ENCODE measurements around the gene PCYT1B.

- TF ChIP-seq CTCF (tag by site-specific recombination; IDR thresholded peaks at IDR 0.05) (no peak), TRIM28 (IDR thresholded peaks at IDR 0.05; ENCODE audit: borderline replicate concordance, low read length) (no peak), REST (tag by site-specific recombination; IDR thresholded peaks at IDR 0.05) (no peak), GLI2 (tag by site-specific recombination; IDR thresholded peaks at IDR 0.05; ENCODE audit: borderline replicate concordance, low read depth) (no peak), ZBTB10 (tag by site-specific recombination; IDR thresholded peaks at IDR 0.05) (no peak), ZNF335 (tag by site-specific recombination; conservative IDR thresholded peaks at IDR 0.05) (no peak), KLF16 (tag by site-specific recombination; IDR thresholded peaks at IDR 0.05) (no peak), ZNF311 (tag by site-specific recombination; IDR thresholded peaks at IDR 0.05; ENCODE audit: borderline replicate concordance) (no peak), YY1 (tag by site-specific recombination; IDR thresholded peaks at IDR 0.05) (no peak)
- TF ChIP-seq, protein P1, sequence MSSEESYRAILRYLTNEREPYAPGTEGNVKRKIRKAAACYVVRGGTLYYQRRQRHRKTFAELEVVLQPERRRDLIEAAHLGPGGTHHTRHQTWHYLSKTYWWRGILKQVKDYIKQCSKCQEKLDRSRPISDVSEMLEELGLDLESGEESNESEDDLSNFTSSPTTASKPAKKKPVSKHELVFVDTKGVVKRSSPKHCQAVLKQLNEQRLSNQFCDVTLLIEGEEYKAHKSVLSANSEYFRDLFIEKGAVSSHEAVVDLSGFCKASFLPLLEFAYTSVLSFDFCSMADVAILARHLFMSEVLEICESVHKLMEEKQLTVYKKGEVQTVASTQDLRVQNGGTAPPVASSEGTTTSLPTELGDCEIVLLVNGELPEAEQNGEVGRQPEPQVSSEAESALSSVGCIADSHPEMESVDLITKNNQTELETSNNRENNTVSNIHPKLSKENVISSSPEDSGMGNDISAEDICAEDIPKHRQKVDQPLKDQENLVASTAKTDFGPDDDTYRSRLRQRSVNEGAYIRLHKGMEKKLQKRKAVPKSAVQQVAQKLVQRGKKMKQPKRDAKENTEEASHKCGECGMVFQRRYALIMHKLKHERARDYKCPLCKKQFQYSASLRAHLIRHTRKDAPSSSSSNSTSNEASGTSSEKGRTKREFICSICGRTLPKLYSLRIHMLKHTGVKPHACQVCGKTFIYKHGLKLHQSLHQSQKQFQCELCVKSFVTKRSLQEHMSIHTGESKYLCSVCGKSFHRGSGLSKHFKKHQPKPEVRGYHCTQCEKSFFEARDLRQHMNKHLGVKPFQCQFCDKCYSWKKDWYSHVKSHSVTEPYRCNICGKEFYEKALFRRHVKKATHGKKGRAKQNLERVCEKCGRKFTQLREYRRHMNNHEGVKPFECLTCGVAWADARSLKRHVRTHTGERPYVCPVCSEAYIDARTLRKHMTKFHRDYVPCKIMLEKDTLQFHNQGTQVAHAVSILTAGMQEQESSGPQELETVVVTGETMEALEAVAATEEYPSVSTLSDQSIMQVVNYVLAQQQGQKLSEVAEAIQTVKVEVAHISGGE (tag by site-specific recombination; conservative IDR thresholded peaks at IDR 0.05; ENCODE audit: low read depth) = no peak
These were observed 1.1 kb downstream of the PCYT1B start for GRCh38 chrX:24646006-24646405.
